HG02885 (cell line): Measurements from ENCODE around the gene ST6GAL1.
"Not testable (repeated sequence)": the region's sequence is repeated elsewhere in the genome, so short reads cannot be mapped to it uniquely, and the experiment has no call there.

Experiments
- ATAC-seq: cut with Tn5 transposase; IDR thresholded peaks from one replicate; pipeline ENCODE4 v1.9.1; 2021; ENCODE audit warnings: mild to moderate bottlenecking; ENCODE audit not compliant: unreplicated experiment, poor library complexity

The ST6GAL1 gene

DNA sequence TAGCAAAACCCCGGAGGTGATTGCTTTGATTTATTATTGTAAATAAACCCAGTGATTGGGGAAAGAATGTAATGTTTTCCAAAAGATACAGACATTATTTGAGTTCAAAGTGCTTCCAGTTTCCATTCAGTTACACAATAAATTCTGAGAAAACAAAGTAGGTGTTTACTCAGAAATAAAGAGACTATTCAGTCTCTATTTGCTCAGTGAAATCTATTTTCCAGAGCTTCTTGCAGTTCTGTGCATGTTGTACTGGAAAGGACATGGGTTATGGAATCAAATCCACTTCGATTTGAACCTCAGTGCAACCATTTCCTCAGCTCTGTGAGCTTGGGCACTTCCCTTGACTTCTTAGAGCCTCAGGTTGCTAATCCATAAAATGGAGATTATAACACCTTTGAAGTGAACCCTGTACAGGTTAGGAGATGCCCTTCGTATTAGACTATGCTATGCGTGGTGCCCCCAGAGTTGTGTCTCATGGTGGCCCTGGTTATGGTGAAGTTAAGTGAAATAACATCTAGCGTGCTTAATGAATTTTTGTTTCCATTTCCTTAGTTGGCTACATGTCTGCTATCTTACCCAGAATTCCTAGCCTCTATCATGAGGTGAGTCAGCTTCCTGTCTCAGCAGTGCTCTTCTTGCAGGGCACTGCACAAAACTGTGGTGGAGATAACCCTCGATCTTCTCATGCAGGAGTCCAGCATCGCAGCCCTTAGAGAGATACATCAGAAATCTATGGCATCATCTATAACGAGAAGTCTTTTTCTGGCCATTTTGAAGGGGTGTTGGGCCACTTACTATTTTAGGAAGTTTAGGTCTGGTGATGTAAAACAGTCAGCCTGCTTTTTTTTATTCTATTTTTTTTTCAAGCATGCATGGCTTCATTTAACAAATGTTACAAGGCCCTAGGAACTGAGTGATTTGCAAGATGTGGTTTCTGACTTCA lies 111.3 kb downstream of the ST6GAL1 start:
- ATAC-seq, result peak; percentile 61

GRCh38 chr3:187042346-187042745 lies 112.0 kb downstream of the ST6GAL1 start:
- no peak for ATAC-seq

DNA sequence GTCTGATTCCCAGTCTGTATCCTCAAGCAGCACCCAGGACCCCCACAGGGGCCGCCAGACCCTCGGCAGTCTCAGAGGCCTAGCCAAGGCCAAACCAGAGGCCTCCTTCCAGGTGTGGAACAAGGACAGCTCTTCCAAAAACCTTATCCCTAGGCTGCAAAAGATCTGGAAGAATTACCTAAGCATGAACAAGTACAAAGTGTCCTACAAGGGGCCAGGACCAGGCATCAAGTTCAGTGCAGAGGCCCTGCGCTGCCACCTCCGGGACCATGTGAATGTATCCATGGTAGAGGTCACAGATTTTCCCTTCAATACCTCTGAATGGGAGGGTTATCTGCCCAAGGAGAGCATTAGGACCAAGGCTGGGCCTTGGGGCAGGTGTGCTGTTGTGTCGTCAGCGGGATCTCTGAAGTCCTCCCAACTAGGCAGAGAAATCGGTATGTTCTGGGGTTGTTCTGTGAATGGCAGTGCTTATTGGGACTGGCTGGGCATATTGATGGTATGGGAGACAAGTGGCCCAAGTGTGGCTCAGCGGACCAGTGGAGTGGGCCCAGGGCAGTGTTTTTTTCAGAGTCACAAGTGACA lies 112.6 kb downstream of the ST6GAL1 start:
- no peak for ATAC-seq

DNA sequence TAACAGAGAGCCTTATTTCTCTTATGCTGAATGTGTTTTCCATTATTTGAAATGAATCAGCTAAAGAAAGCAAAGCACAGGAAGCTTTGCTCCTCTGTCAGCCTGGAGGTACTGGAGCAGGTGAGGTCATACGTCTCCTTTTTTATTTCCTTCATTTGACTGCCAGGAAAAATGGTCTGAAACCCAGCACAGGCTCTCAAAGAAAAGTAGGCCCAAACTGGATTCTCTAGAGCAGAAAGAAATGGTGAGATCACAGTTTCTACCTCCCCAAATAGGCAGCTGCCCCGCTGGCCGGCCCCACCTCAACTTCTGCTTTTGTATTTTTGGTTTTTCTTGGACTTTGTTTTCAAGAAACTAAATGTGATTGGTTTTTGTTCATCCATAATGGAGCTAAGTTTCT lies 113.9 kb downstream of the ST6GAL1 start:
- ATAC-seq, result peak; percentile 64

- no peak for ATAC-seq
Observed at GRCh38 chr3:187044867-187045552, 114.7 kb downstream of the ST6GAL1 start.

DNA sequence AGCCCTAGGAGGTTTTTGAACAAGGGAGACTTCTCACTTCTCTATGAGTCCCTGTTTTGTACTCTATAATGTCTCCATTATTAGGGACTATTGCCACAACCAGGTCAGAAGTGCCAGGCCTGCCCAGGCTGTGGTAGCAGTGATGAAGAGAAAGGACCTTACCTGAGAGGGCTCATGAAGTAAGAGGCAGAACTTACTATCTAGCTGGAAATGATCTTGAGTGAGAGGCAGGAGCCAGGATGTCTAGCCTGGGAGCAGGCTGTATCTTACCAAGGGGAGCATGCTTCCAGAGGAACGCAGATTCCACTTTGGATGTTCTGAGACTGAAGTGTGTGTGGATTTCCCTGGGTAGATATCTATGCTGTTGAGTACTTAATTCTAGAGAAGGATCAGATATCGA lies 115.7 kb downstream of the ST6GAL1 start:
- ATAC-seq, result no peak

- no peak for ATAC-seq
Observed at GRCh38 chr3:187049462-187050101, 119.3 kb downstream of the ST6GAL1 start.

GRCh38 chr3:187051066-187051465 lies 120.7 kb downstream of the ST6GAL1 start:
- no peak for ATAC-seq

- no peak for ATAC-seq
Observed at GRCh38 chr3:187051724-187052366, 121.5 kb downstream of the ST6GAL1 start.

DNA sequence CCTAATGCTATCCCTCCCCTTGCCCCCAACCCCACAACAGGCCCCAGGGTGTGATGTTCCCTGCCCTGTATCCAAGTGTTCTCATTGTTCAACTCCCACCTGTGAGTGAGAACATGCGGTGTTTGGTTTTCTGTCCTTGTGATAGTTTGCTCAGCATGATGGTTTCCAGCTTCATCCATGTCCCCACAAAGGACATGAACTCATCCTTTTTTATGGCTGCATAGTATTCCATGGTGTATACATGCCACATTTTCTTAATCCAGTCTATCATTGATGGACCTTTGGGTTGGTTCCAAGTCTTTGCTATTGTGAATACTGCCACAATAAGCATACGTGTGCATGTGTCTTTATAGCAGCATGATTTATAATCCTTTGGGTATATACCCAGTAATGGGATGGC lies 122.1 kb downstream of the ST6GAL1 start:
- ATAC-seq, result not testable (repeated sequence)

DNA sequence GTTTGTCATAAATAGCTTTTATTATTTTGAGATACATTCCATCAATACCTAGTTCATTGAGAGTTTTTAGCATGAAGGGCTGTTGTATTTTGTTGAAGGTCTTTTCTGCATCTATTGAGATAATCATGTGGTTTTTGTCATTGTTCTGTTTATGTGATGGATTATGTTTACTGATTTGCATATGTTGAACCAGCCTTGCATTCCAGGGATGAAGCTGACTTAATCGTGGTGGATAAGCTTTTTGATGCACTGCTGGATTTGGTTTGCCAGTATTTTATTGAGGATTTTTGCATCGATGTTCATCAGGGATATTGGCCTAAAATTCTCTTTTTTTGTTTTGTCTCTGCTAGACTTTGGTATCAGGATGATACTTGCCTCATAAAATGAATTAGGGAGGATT lies 124.1 kb downstream of the ST6GAL1 start:
- not testable (repeated sequence) for ATAC-seq

GRCh38 chr3:187057803-187058202 lies 127.5 kb downstream of the ST6GAL1 start:
- ATAC-seq, result not testable (repeated sequence)

DNA sequence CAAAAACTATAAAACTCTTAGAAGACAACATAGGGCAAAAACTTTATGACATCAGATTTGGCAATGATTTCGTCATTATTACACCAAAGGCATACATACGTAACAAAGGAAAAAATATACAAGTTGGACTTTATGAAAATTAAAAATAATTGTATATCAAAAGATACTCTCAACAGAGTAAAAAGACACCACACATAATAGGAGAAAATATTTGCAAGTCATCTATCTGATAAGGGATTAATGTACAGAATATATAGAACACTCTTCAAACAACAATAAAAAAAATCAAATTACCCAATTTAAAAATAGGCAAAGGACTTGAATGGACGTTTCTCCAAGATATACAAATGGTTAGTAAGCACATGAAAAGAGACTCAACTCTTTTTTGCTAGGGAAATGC lies 131.4 kb downstream of the ST6GAL1 start:
- no peak for ATAC-seq

GRCh38 chr3:187062526-187063177 lies 132.3 kb downstream of the ST6GAL1 start:
- ATAC-seq, result no peak

DNA sequence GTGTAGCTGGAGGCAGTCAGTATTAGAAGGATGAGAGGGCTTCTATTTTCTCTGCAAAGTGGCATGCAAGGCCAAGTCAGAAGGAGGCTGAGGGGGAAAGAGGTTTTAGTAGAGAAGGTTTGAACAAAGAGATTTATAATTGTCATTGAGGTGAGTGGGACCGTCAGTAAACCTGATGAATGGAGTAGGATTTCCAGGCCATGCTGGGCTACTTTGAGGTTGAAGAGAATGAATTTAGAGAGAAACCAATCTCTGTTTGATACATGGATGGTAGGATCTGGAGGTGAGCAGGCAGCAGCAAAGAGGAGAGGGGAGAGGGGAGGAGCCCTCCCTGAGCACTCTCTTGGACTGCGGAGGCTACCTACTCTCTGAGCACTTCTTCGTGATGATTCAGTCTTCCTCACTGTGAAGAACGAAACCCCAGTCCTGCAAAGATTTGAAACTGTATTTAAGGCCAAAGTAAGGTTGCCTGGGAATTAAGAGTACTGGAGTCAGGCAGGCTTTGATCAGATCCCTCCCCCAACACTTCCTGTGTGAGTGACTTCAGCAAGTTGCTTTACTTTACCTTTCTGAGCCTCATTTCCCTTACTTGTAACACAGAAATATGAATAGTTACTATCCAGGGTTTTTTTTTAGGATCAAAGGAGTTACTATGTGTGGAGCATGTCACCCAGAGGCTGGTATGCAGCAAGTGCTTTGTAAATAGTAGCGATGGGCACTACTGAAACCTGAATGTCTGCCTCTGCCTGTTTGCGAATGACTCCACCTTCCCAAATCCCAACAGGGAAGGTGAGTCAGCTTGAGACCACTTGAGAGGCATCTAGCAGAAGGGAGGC lies 133.2 kb downstream of the ST6GAL1 start:
- ATAC-seq, result no peak

- peak; percentile 11 for ATAC-seq
Observed at GRCh38 chr3:187064210-187065115, 134.1 kb downstream of the ST6GAL1 start.

GRCh38 chr3:187066228-187066995 lies 136.1 kb downstream of the ST6GAL1 start:
- ATAC-seq, result peak; percentile 32
